Bronchial epithelial cell (primary cell): ENCODE measurements around the gene RGS5. TPM values are rescaled to one million over a fixed set of nuclear protein-coding genes. Genes with fewer than 3 reads are reported as not detected.
A peak's percentile ranks its signal among the peaks of the same experiment; 100 is the strongest.

Source experiments
- DNase-seq: peaks from one replicate; pipeline ENCODE4 v3.0.0-alpha.2; 2010; ENCODE audit warnings: low read depth
- FAIRE-seq: peaks from 2 replicates; lab custom pipeline; 2011; peaks lifted over from hg19 to GRCh38; lab: Jason Lieb, UNC
- H3K27me3 ChIP-seq: 2 replicates; pipeline ENCODE4 v1.5.1; 2011; ENCODE audit warnings: low read length; ENCODE audit not compliant: control insufficient read depth, insufficient read depth
- H3K36me3 ChIP-seq: 2 replicates; pipeline ENCODE4 v1.5.1; 2011; ENCODE audit warnings: low read length; ENCODE audit not compliant: control insufficient read depth, insufficient read depth
- H3K4me3 ChIP-seq: 2 replicates; pipeline ENCODE4 v1.5.1; 2011; ENCODE audit warnings: mild to moderate bottlenecking, low read depth, low read length, control low read depth
- CTCF ChIP-seq: IDR thresholded peaks from 2 replicates; pipeline ENCODE4 v1.5.1; 2011; ENCODE audit warnings: mild to moderate bottlenecking, moderate library complexity, low read length, control low read depth, inconsistent platforms; ENCODE audit not compliant: insufficient read depth, severe bottlenecking
- total RNA-seq: library from RNA; depleted of rRNA; stranded (reverse); fragments of >200 nt; gene quantifications from 2 replicates; pipeline ENCODE4 v1.2.1, GENCODE V29; 2014

The RGS5 gene
- total RNA-seq, 1 donor from 2014 or later, result 3.9 TPM

DNA sequence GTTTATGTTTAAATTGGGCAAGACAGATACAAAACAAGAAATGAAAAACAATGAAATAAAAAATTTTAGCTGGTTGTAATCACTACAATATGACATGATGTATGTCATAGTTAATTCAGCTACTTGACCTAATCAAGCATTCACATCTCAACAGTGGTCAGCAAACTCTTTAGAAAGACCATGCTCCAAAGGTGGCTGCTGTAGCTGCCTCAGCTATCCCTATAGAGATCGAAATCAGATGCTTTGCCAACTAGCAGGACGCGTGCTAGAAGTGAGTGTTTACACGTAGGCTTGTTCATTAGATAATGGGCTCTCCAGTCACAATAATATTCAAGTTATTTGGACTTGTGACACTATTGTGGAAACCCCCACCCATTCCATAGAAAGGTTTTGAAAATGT, 25.9 kb downstream of the RGS5 start:
- FAIRE-seq, result no peak

GRCh38 chr1:163174524-163175437, 27.9 kb downstream of the RGS5 start:
- Histone ChIP-seq H3K4me3 (no peak overlapping the region), H3K27me3 (no peaks in the 10 kb centered on the region), H3K36me3 (no peaks in the 10 kb centered on the region)
- peak; percentile 84 for TF ChIP-seq CTCF
- DNase-seq (peak; percentile 44), FAIRE-seq (peak; percentile 28)

More for the DNA sequence above, 25.9 kb downstream of the RGS5 start:
- Histone ChIP-seq H3K36me3 (no peaks in the 10 kb centered on the region), H3K4me3 (no peak overlapping the region), H3K27me3 (no peaks in the 10 kb centered on the region)
- TF ChIP-seq CTCF, result no peak
- no peak for DNase-seq

DNA sequence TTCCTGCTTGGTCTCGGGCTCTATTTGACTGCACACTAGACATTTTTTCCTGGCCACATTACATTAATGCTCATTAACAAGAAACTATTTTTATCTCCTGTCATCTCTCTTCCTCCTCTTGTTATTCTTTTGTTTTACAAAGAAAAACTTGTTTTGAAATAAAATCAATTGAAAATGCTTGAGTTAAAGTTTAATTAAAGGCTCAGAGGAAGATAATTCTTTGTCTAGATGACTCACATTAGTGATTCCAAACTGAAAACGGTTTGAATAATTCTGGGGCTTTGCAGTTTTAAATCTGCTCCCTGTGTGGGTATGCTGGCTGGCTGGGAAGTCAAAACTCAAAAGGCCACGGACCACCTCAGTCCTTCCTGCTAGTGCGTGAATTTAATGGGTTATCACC, 29.6 kb downstream of the RGS5 start:
- H3K4me3 ChIP-seq, result no peak overlapping the region
- FAIRE-seq (no peak), DNase-seq (no peak)
- TF ChIP-seq CTCF, result no peak
- no peaks in the 10 kb centered on the region for H3K27me3 ChIP-seq
- H3K36me3 ChIP-seq, result no peaks in the 10 kb centered on the region

DNA sequence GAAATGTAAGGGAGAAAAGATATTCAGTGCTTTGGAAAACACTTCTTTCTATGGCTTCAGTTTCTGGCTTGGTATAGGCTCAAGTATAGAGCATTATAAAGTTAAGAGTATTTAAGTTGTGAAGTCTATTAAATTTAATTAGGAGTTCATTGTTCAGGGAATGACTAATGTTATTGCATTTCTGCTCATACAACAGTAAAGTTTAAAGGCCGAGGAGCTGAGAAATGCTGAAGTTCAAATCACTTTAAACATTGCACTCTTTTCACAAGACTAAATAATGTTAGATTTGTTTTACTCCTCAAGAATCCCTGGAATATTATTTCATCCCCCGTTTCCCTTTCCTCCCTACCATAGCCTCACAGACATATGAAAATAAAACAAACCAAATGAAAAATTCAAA, 30.1 kb downstream of the RGS5 start:
- no peak for FAIRE-seq

GRCh38 chr1:163171826-163172225, 30.9 kb downstream of the RGS5 start:
- no peak for TF ChIP-seq CTCF
- Histone ChIP-seq H3K4me3 (no peak overlapping the region), H3K36me3 (no peaks in the 10 kb centered on the region), H3K27me3 (no peaks in the 10 kb centered on the region)
- DNase-seq (no peak), FAIRE-seq (no peak)

More for the DNA sequence above, 30.1 kb downstream of the RGS5 start:
- Histone ChIP-seq H3K36me3 (no peaks in the 10 kb centered on the region), H3K27me3 (no peaks in the 10 kb centered on the region), H3K4me3 (no peak overlapping the region)
- no peak for DNase-seq
- no peak for TF ChIP-seq CTCF
